Transverse colon (tissue), 3 donors: ENCODE results near the gene MB.

ENCODE experiments used
- EP300 ChIP-seq: sonication (generic); formaldehyde crosslinking; IDR thresholded peaks from one replicate; pipeline ENCODE4 v1.6.1; 2017; ENCODE audit warnings: antibody characterized with exemption, low read depth
- TF ChIP-seq, protein P1 (sequence below), 5 experiments: fragments of 200-600 bp in 3 of 5; fragments of 450-650 bp in 2 of 5; sonication (generic) in 3 of 5; IDR thresholded peaks; 1 replicate in 2 of 5; 2 replicates in 3 of 5; pipeline ENCODE4 v1.5.1; 2016 to 2017; ENCODE audit warnings: antibody characterized with exemption in 5 of 5, inconsistent platforms in 3 of 5, mild to moderate bottlenecking in 2 of 5, moderate library complexity in 1 of 5

DNA sequence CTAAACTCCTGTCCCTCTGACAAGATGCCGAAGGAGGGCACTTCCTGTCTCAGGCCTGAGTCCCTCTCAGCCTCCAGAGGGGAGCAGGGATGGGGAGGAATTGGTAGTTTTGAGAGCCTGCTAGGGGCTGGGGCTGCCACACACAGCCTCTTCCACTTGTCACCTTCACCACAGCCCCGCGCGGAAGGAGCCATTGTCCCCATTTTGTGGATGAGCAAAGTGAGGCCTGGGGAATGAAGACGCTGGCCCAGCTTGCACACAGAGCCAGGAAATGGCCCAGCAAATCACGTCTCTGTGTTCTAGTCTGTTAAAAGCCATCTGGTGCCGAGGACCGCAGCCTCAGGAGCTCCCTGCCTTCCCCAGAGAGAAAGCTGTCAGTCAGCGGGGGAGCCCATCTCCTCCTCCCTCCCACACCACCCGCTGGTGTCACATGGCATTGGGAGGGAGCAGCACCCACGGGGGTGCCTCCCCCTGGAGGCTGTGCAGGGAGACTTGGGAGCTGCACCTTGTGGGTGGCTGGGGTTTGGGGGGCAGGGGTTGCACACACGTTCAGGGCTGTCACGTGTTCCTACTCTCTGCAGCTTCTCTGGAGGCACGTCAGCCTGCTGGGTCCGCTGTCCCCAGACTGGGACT is 41.9 kb downstream of the MB start:
- no peak for TF ChIP-seq EP300
- TF ChIP-seq, protein P1, sequence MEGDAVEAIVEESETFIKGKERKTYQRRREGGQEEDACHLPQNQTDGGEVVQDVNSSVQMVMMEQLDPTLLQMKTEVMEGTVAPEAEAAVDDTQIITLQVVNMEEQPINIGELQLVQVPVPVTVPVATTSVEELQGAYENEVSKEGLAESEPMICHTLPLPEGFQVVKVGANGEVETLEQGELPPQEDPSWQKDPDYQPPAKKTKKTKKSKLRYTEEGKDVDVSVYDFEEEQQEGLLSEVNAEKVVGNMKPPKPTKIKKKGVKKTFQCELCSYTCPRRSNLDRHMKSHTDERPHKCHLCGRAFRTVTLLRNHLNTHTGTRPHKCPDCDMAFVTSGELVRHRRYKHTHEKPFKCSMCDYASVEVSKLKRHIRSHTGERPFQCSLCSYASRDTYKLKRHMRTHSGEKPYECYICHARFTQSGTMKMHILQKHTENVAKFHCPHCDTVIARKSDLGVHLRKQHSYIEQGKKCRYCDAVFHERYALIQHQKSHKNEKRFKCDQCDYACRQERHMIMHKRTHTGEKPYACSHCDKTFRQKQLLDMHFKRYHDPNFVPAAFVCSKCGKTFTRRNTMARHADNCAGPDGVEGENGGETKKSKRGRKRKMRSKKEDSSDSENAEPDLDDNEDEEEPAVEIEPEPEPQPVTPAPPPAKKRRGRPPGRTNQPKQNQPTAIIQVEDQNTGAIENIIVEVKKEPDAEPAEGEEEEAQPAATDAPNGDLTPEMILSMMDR (IDR thresholded peaks at IDR 0.05) = no peak
